Measurements from ENCODE around the gene PLEKHG5.

The PLEKHG5 gene

GRCh38 chr1:6517435-6517851, 26.0 kb upstream of the PLEKHG5 start:
- peaks cover 0 to 2% (median 0%) of the 10 kb centered on the region in 4 experiments for H3K4me1 ChIP-seq (ENCODE audit: control extremely low read depth in 1 of 4, control insufficient read depth in 4 of 4, insufficient read depth in 4 of 4, low read length in 3 of 4)
- H3K9me3 ChIP-seq (ENCODE audit: control extremely low read depth in 1 of 5, control insufficient read depth in 4 of 5, insufficient read depth in 2 of 5, low read depth in 1 of 5, low read length in 4 of 5): no peaks in the 10 kb centered on the region
- DNase-seq: no peak
- ChIA-PET POLR2A (no interaction called here), CTCF (no interaction called here)
- H3K27me3 ChIP-seq (replicated peaks in 2 of 5; ENCODE audit: control insufficient read depth in 4 of 5, insufficient read depth in 5 of 5, low read length in 4 of 5): no peaks in the 10 kb centered on the region
- H3K4me3 ChIP-seq (ENCODE audit: control insufficient read depth in 1 of 7, extremely low read depth in 1 of 7, insufficient read depth in 4 of 7, low read depth in 2 of 7, low read length in 6 of 7): no peak overlapping the region
- H3K36me3 ChIP-seq (ENCODE audit: control insufficient read depth in 4 of 4, insufficient read depth in 4 of 4, low read length in 3 of 4): no peaks in the 10 kb centered on the region
- no peak overlapping the region for H3K27ac ChIP-seq (ENCODE audit: insufficient read depth in 1 of 2, low read depth in 1 of 2, low read length in 2 of 2, poor library complexity in 1 of 2, severe bottlenecking in 2 of 2)
- 76% methylated on average over 6 of the region's 8 CpGs for WGBS (ENCODE audit: insufficient coverage)

- no peak overlapping the region for H3K27ac ChIP-seq (ENCODE audit: insufficient read depth in 1 of 2, low read depth in 1 of 2, low read length in 2 of 2, poor library complexity in 1 of 2, severe bottlenecking in 2 of 2)
- H3K9me3 ChIP-seq (ENCODE audit: control extremely low read depth in 1 of 5, control insufficient read depth in 4 of 5, insufficient read depth in 2 of 5, low read depth in 1 of 5, low read length in 4 of 5): no peaks in the 10 kb centered on the region
- peaks cover 0 to 5% (median 0%) of the 10 kb centered on the region in 4 experiments for H3K4me1 ChIP-seq (ENCODE audit: control extremely low read depth in 1 of 4, control insufficient read depth in 4 of 4, insufficient read depth in 4 of 4, low read length in 3 of 4)
- POLR2A ChIA-PET: no interaction called here
- no peaks in the 10 kb centered on the region for H3K36me3 ChIP-seq (ENCODE audit: control insufficient read depth in 4 of 4, insufficient read depth in 4 of 4, low read length in 3 of 4)
- 98% methylated on average over 3 of the region's 4 CpGs for whole genome bisulfite sequencing (ENCODE audit: insufficient coverage)
- DNase-seq: no peak
- CTCF ChIA-PET: no interaction called here
- no peak overlapping the region for H3K4me3 ChIP-seq (ENCODE audit: control insufficient read depth in 1 of 7, extremely low read depth in 1 of 7, insufficient read depth in 4 of 7, low read depth in 2 of 7, low read length in 6 of 7)
- no peaks in the 10 kb centered on the region for H3K27me3 ChIP-seq (replicated peaks in 2 of 5; ENCODE audit: control insufficient read depth in 4 of 5, insufficient read depth in 5 of 5, low read length in 4 of 5)
Measured at GRCh38 chr1:6515771-6516170, 24.3 kb upstream of the PLEKHG5 start.

GRCh38 chr1:6513320-6513801, 21.9 kb upstream of the PLEKHG5 start:
- H3K36me3 ChIP-seq (ENCODE audit: control insufficient read depth in 4 of 4, insufficient read depth in 4 of 4, low read length in 3 of 4): no peaks in the 10 kb centered on the region
- no peak overlapping the region for H3K4me3 ChIP-seq (ENCODE audit: control insufficient read depth in 1 of 7, extremely low read depth in 1 of 7, insufficient read depth in 4 of 7, low read depth in 2 of 7, low read length in 6 of 7)
- POLR2A ChIA-PET: no interaction called here
- H3K27me3 ChIP-seq (replicated peaks in 2 of 5; ENCODE audit: control insufficient read depth in 4 of 5, insufficient read depth in 5 of 5, low read length in 4 of 5): no peaks in the 10 kb centered on the region
- H3K4me1 ChIP-seq (ENCODE audit: control extremely low read depth in 1 of 4, control insufficient read depth in 4 of 4, insufficient read depth in 4 of 4, low read length in 3 of 4): peaks cover 0 to 26% (median 13%) of the 10 kb centered on the region in 4 experiments
- WGBS (ENCODE audit: insufficient coverage): 97% methylated on average over 9 of the region's 9 CpGs
- no peak overlapping the region for H3K27ac ChIP-seq (ENCODE audit: insufficient read depth in 1 of 2, low read depth in 1 of 2, low read length in 2 of 2, poor library complexity in 1 of 2, severe bottlenecking in 2 of 2)
- no peaks in the 10 kb centered on the region for H3K9me3 ChIP-seq (ENCODE audit: control extremely low read depth in 1 of 5, control insufficient read depth in 4 of 5, insufficient read depth in 2 of 5, low read depth in 1 of 5, low read length in 4 of 5)
- CTCF ChIA-PET: interaction anchor here (1.7 kb wide), 1 partner anchor 22 kb away, joined by 5 read pairs; the partner anchor contains the start of gene PLEKHG5
- DNase-seq: no peak

GRCh38 chr1:6512908-6513280, 21.4 kb upstream of the PLEKHG5 start:
- H3K27me3 ChIP-seq (replicated peaks in 2 of 5; ENCODE audit: control insufficient read depth in 4 of 5, insufficient read depth in 5 of 5, low read length in 4 of 5): no peaks in the 10 kb centered on the region
- H3K4me3 ChIP-seq (ENCODE audit: control insufficient read depth in 1 of 7, extremely low read depth in 1 of 7, insufficient read depth in 4 of 7, low read depth in 2 of 7, low read length in 6 of 7): no peak overlapping the region
- H3K27ac ChIP-seq (ENCODE audit: insufficient read depth in 1 of 2, low read depth in 1 of 2, low read length in 2 of 2, poor library complexity in 1 of 2, severe bottlenecking in 2 of 2): no peak overlapping the region
- H3K9me3 ChIP-seq (ENCODE audit: control extremely low read depth in 1 of 5, control insufficient read depth in 4 of 5, insufficient read depth in 2 of 5, low read depth in 1 of 5, low read length in 4 of 5): no peaks in the 10 kb centered on the region
- H3K36me3 ChIP-seq (ENCODE audit: control insufficient read depth in 4 of 4, insufficient read depth in 4 of 4, low read length in 3 of 4): no peaks in the 10 kb centered on the region
- DNase-seq: no peak
- WGBS (ENCODE audit: insufficient coverage): 100% methylated on average over 6 of the region's 8 CpGs
- ChIA-PET POLR2A (no interaction called here), CTCF (interaction anchor here (1.7 kb wide), 1 partner anchor 21 kb away, joined by 5 read pairs; the partner anchor contains the start of gene PLEKHG5)
- H3K4me1 ChIP-seq (ENCODE audit: control extremely low read depth in 1 of 4, control insufficient read depth in 4 of 4, insufficient read depth in 4 of 4, low read length in 3 of 4): peaks cover 0 to 30% (median 13%) of the 10 kb centered on the region in 4 experiments

- H3K4me3 ChIP-seq (ENCODE audit: control insufficient read depth in 1 of 7, extremely low read depth in 1 of 7, insufficient read depth in 4 of 7, low read depth in 2 of 7, low read length in 6 of 7): no peak overlapping the region
- peaks cover 0 to 35% (median 15%) of the 10 kb centered on the region in 4 experiments for H3K4me1 ChIP-seq (ENCODE audit: control extremely low read depth in 1 of 4, control insufficient read depth in 4 of 4, insufficient read depth in 4 of 4, low read length in 3 of 4)
- POLR2A ChIA-PET: no interaction called here
- 96% methylated on average over 15 of the region's 19 CpGs for WGBS (ENCODE audit: insufficient coverage)
- H3K27me3 ChIP-seq (replicated peaks in 2 of 5; ENCODE audit: control insufficient read depth in 4 of 5, insufficient read depth in 5 of 5, low read length in 4 of 5): no peaks in the 10 kb centered on the region
- no peaks in the 10 kb centered on the region for H3K9me3 ChIP-seq (ENCODE audit: control extremely low read depth in 1 of 5, control insufficient read depth in 4 of 5, insufficient read depth in 2 of 5, low read depth in 1 of 5, low read length in 4 of 5)
- H3K36me3 ChIP-seq (ENCODE audit: control insufficient read depth in 4 of 4, insufficient read depth in 4 of 4, low read length in 3 of 4): no peaks in the 10 kb centered on the region
- CTCF ChIA-PET: interaction anchor here (1.7 kb wide), 1 partner anchor 21 kb away, joined by 5 read pairs; the partner anchor contains the start of gene PLEKHG5
- DNase-seq: no peak
- H3K27ac ChIP-seq (ENCODE audit: insufficient read depth in 1 of 2, low read depth in 1 of 2, low read length in 2 of 2, poor library complexity in 1 of 2, severe bottlenecking in 2 of 2): no peak overlapping the region
Measured at GRCh38 chr1:6512245-6512907, 20.9 kb upstream of the PLEKHG5 start.

- Histone ChIP-seq H3K4me3 (ENCODE audit: control insufficient read depth in 1 of 7, extremely low read depth in 1 of 7, insufficient read depth in 4 of 7, low read depth in 2 of 7, low read length in 6 of 7) (no peak overlapping the region), H3K4me1 (ENCODE audit: control extremely low read depth in 1 of 4, control insufficient read depth in 4 of 4, insufficient read depth in 4 of 4, low read length in 3 of 4) (peaks cover 0 to 42% (median 21%) of the 10 kb centered on the region in 4 experiments), H3K27me3 (replicated peaks in 2 of 5; ENCODE audit: control insufficient read depth in 4 of 5, insufficient read depth in 5 of 5, low read length in 4 of 5) (no peaks in the 10 kb centered on the region), H3K9me3 (ENCODE audit: control extremely low read depth in 1 of 5, control insufficient read depth in 4 of 5, insufficient read depth in 2 of 5, low read depth in 1 of 5, low read length in 4 of 5) (no peaks in the 10 kb centered on the region), H3K27ac (ENCODE audit: insufficient read depth in 1 of 2, low read depth in 1 of 2, low read length in 2 of 2, poor library complexity in 1 of 2, severe bottlenecking in 2 of 2) (no peak overlapping the region), H3K36me3 (ENCODE audit: control insufficient read depth in 4 of 4, insufficient read depth in 4 of 4, low read length in 3 of 4) (no peaks in the 10 kb centered on the region)
- ChIA-PET CTCF (no interaction called here), POLR2A (no interaction called here)
- no peak for DNase-seq
- 85% methylated on average over 9 of the region's 16 CpGs for WGBS (ENCODE audit: insufficient coverage)
Measured at GRCh38 chr1:6511561-6512244, 20.2 kb upstream of the PLEKHG5 start.

GRCh38 chr1:6511056-6511455, 19.6 kb upstream of the PLEKHG5 start:
- Histone ChIP-seq H3K27me3 (replicated peaks in 2 of 5; ENCODE audit: control insufficient read depth in 4 of 5, insufficient read depth in 5 of 5, low read length in 4 of 5) (no peaks in the 10 kb centered on the region), H3K27ac (ENCODE audit: insufficient read depth in 1 of 2, low read depth in 1 of 2, low read length in 2 of 2, poor library complexity in 1 of 2, severe bottlenecking in 2 of 2) (no peak overlapping the region), H3K4me1 (ENCODE audit: control extremely low read depth in 1 of 4, control insufficient read depth in 4 of 4, insufficient read depth in 4 of 4, low read length in 3 of 4) (peaks cover 0 to 47% (median 23%) of the 10 kb centered on the region in 4 experiments), H3K4me3 (ENCODE audit: control insufficient read depth in 1 of 7, extremely low read depth in 1 of 7, insufficient read depth in 4 of 7, low read depth in 2 of 7, low read length in 6 of 7) (no peak overlapping the region), H3K36me3 (ENCODE audit: control insufficient read depth in 4 of 4, insufficient read depth in 4 of 4, low read length in 3 of 4) (no peaks in the 10 kb centered on the region), H3K9me3 (ENCODE audit: control extremely low read depth in 1 of 5, control insufficient read depth in 4 of 5, insufficient read depth in 2 of 5, low read depth in 1 of 5, low read length in 4 of 5) (no peaks in the 10 kb centered on the region)
- ChIA-PET POLR2A (no interaction called here), CTCF (interaction anchor here (1.2 kb wide), 1 partner anchor 12 kb away, joined by 3 read pairs; no protein-coding TSS in a partner anchor)
- 84% methylated on average over 5 of the region's 6 CpGs for WGBS (ENCODE audit: insufficient coverage)
- DNase-seq: no peak

Data from common myeloid progenitor, CD34-positive (primary cell).